Effector CD8-positive, alpha-beta T cell (primary cell): ENCODE measurements around the gene MRPL41.
"Not testable (repeated sequence)": the region's sequence is repeated elsewhere in the genome, so short reads cannot be mapped to it uniquely, and the experiment has no call there.

Source experiments
- DNase-seq: peaks from one replicate; lab custom pipeline; 2025; lab: John Stamatoyannopoulos, UW

Gene MRPL41

GRCh38 chr9:137521405-137521985 lies 30.2 kb upstream of the MRPL41 start:
- DNase-seq = no peak

- no peak for DNase-seq
These were observed 28.8 kb upstream of the MRPL41 start for GRCh38 chr9:137522746-137523455.

GRCh38 chr9:137524161-137524980 lies 27.3 kb upstream of the MRPL41 start:
- no peak for DNase-seq

GRCh38 chr9:137524981-137525317 lies 26.7 kb upstream of the MRPL41 start:
- DNase-seq = no peak

- no peak for DNase-seq
These were observed 21.3 kb upstream of the MRPL41 start for GRCh38 chr9:137530331-137530730.

GRCh38 chr9:137531099-137531765 lies 20.4 kb upstream of the MRPL41 start:
- DNase-seq = no peak

- DNase-seq = not testable (repeated sequence)
These were observed 18.7 kb upstream of the MRPL41 start for GRCh38 chr9:137532891-137533468.

GRCh38 chr9:137534256-137535119 lies 17.2 kb upstream of the MRPL41 start:
- DNase-seq = no peak

- DNase-seq = no peak
These were observed 16.6 kb upstream of the MRPL41 start for GRCh38 chr9:137535120-137535428.

GRCh38 chr9:137536594-137537131 lies 15.0 kb upstream of the MRPL41 start:
- DNase-seq = not testable (repeated sequence)

- no peak for DNase-seq
These were observed 13.6 kb upstream of the MRPL41 start for GRCh38 chr9:137538058-137538457.

GRCh38 chr9:137540536-137540935 lies 11.1 kb upstream of the MRPL41 start:
- no peak for DNase-seq

GRCh38 chr9:137542486-137542885 lies 9.2 kb upstream of the MRPL41 start:
- no peak for DNase-seq

- no peak for DNase-seq
These were observed 8.3 kb upstream of the MRPL41 start for GRCh38 chr9:137543237-137543963.

GRCh38 chr9:137544176-137544760 lies 7.4 kb upstream of the MRPL41 start:
- DNase-seq = no peak

- no peak for DNase-seq
These were observed 6.6 kb upstream of the MRPL41 start for GRCh38 chr9:137545123-137545522.

GRCh38 chr9:137547687-137548543 lies 3.8 kb upstream of the MRPL41 start:
- no peak for DNase-seq

GRCh38 chr9:137550231-137550621 lies 1.5 kb upstream of the MRPL41 start, which contains the start of gene PNPLA7:
Gene PNPLA7 (minus strand): TSS chr9:137550402. CDS start chr9:137550197, 205 bp downstream.
- peak; percentile 33 for DNase-seq

GRCh38 chr9:137550958-137551263 lies 768 bp upstream of the MRPL41 start:
- DNase-seq = not testable (repeated sequence)
